ENCODE measurements around the gene ABRAXAS1.
"Not testable (repeated sequence)": the region's sequence is repeated elsewhere in the genome, so short reads cannot be mapped to it uniquely, and the experiment has no call there.

DNA sequence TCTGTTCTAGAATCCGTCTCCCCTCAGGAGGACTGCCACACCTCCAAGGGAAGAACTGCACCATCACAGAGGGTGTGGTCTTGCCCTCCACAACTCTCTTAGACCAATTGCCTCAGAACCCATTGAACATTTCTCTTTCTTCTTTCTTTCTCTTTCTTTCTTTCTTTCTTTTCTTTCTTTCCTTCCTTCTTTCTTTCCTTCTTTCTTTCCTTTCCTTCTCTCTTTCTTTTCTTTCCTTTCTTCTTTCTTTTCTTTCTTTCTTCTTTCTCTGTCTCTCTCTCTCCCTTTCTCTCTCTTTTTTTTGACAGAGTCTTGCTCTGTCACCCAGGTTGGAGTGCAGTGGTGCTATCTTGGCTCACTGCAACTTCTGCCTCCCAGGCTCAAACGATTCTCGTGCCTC, 16.8 kb upstream of the ABRAXAS1 start:
- not testable (repeated sequence) for TF ChIP-seq SP1 (IDR thresholded peaks at IDR 0.05); FOXM1 (IDR thresholded peaks at IDR 0.05; ENCODE audit: borderline replicate concordance); FOXA1 (IDR thresholded peaks at IDR 0.05); FOXK2 (IDR thresholded peaks at IDR 0.05); ZNF384 (IDR thresholded peaks at IDR 0.05); LEF1 (IDR thresholded peaks at IDR 0.05; ENCODE audit: borderline replicate concordance); CTBP1 (IDR thresholded peaks at IDR 0.05; ENCODE audit: borderline replicate concordance); TARDBP (IDR thresholded peaks at IDR 0.05); SUZ12 (IDR thresholded peaks at IDR 0.05); ARNT (IDR thresholded peaks at IDR 0.05); BHLHE40 (IDR thresholded peaks at IDR 0.05; ENCODE audit: borderline replicate concordance); NFRKB (IDR thresholded peaks at IDR 0.05)

Data from HEK293T (cell line).